Lung (tissue), 12 donors: ENCODE measurements around the gene ITGA11. TPM values are rescaled to one million over a fixed set of nuclear protein-coding genes. Genes with fewer than 3 reads are reported as not detected.

ENCODE experiments used
- ATAC-seq: fragments of 200-7000 bp; cut with Tn5 transposase; one replicate; pipeline ENCODE4 v1.9.1; 2020; ENCODE audit warnings: moderate number of reproducible peaks; ENCODE audit not compliant: insufficient read depth, low FRiP score
- DNase-seq, 3 donors: peaks; one replicate each; pipeline ENCODE4 v3.0.0-alpha.2; 2013 to 2017
- H3K27ac ChIP-seq, 2 donors: one replicate each; pipeline ENCODE4 v1.5.1; 2013; ENCODE audit warnings: mild to moderate bottlenecking in 2 of 2, moderate library complexity in 2 of 2, control low read depth in 1 of 2, inconsistent platforms in 1 of 2, low read depth in 1 of 2, low read length in 1 of 2
- H3K27me3 ChIP-seq, 3 donors: one replicate each; pipeline ENCODE4 v1.5.1; 2013; ENCODE audit warnings: low read length in 2 of 3; ENCODE audit not compliant: control insufficient read depth in 3 of 3, insufficient read depth in 3 of 3
- H3K36me3 ChIP-seq, 4 donors: one replicate each; pipeline ENCODE4 v1.5.1; 2013; ENCODE audit warnings: low read length in 4 of 4, mild to moderate bottlenecking in 1 of 4, moderate library complexity in 1 of 4; ENCODE audit not compliant: control insufficient read depth in 4 of 4, insufficient read depth in 4 of 4
- H3K4me1 ChIP-seq, 5 donors: one replicate each; pipeline ENCODE4 v1.5.1; 2013; ENCODE audit warnings: low read length in 5 of 5, mild to moderate bottlenecking in 2 of 5, moderate library complexity in 1 of 5; ENCODE audit not compliant: control insufficient read depth in 5 of 5, insufficient read depth in 5 of 5
- H3K4me3 ChIP-seq: one replicate; pipeline ENCODE4 v1.5.1; 2013; ENCODE audit warnings: mild to moderate bottlenecking, control low read depth, moderate library complexity
- H3K9ac ChIP-seq, 2 donors: one replicate each; pipeline ENCODE4 v1.5.1; 2013; ENCODE audit warnings: low read length in 2 of 2, control low read depth in 1 of 2; ENCODE audit not compliant: insufficient read depth in 1 of 2
- H3K9me3 ChIP-seq, 4 donors: one replicate each; pipeline ENCODE4 v1.5.1; 2013; ENCODE audit warnings: low read length in 3 of 4, mild to moderate bottlenecking in 1 of 4, moderate library complexity in 1 of 4; ENCODE audit not compliant: control insufficient read depth in 4 of 4, insufficient read depth in 3 of 4
- WGBS, 2 donors: extraction: QIAGEN DNeasy Blood & Tissue Kit; methylation state at CpG; one replicate each; pipeline ENCODE4 v1.1.7; 2013; 5-methylcytosine and 5-hydroxymethylcytosine counted together
- polyA plus RNA-seq, 2 donors: library from polyadenylated mRNA; stranded (reverse); fragments of 200-250 nt; gene quantifications; one replicate each; pipeline ENCODE4 v1.2.1, GENCODE V29; 2013
- total RNA-seq, 2 donors: library from RNA; depleted of rRNA in 1 of 2; stranded (reverse); fragments of >200 nt in 1 of 2; gene quantifications; one replicate each; pipeline ENCODE4 v1.2.1, GENCODE V29; 2014 to 2021
- TF ChIP-seq, protein P1 (sequence below): IDR thresholded peaks from 2 replicates; pipeline ENCODE4 v1.5.1; 2012; ENCODE audit warnings: mild to moderate bottlenecking; ENCODE audit errors: control extremely low read depth, extremely low read depth
- donor health status: control.
- donor health status: control.
- donor health status: Bipolar disorder and iron deficiency.
- donor health status: healthy.
- donor health status: DM: yes; HTN: yes; CAD: no.

The ITGA11 gene
- total and polyA plus RNA-seq, 4 donors: 0.35 to 1.8 (median 1.0) TPM

- Histone ChIP-seq H3K4me3 (no peak overlapping the region), H3K27me3 (no peaks in the 10 kb centered on the region), H3K9ac (no peak overlapping the region), H3K9me3 (no peaks in the 10 kb centered on the region), H3K36me3 (no peaks in the 10 kb centered on the region), H3K27ac (no peak overlapping the region), H3K4me1 (peaks cover 0 to 7% (median 0%) of the 10 kb centered on the region in 5 donors)
- DNase-seq (no peak), ATAC-seq (no peak)
- TF ChIP-seq, protein P1, sequence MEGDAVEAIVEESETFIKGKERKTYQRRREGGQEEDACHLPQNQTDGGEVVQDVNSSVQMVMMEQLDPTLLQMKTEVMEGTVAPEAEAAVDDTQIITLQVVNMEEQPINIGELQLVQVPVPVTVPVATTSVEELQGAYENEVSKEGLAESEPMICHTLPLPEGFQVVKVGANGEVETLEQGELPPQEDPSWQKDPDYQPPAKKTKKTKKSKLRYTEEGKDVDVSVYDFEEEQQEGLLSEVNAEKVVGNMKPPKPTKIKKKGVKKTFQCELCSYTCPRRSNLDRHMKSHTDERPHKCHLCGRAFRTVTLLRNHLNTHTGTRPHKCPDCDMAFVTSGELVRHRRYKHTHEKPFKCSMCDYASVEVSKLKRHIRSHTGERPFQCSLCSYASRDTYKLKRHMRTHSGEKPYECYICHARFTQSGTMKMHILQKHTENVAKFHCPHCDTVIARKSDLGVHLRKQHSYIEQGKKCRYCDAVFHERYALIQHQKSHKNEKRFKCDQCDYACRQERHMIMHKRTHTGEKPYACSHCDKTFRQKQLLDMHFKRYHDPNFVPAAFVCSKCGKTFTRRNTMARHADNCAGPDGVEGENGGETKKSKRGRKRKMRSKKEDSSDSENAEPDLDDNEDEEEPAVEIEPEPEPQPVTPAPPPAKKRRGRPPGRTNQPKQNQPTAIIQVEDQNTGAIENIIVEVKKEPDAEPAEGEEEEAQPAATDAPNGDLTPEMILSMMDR: no peak
- WGBS, 2 donors: 94 to 100% methylated on average over 3 of the region's 3 CpGs
Measured at GRCh38 chr15:68447209-68447608, 15.2 kb upstream of the ITGA11 start.

DNA sequence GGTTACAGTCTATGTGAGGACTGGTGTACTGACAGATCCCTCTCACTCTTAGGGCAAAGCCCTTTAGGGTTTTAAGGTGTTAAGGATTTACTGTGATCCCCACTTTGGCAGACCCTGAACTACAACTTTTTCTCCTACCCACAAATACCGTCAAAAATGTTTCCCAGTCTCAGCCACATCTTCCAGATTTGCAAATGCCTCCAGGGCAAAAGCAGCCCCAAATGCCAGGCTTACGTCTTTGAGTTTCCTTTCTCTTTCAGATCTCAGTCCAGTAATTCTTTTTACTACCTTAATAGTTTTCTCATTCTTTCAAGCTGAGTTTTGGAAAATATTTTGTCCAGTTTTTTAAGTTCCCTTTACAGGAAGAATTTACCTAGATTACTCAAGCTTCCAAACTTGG lies 13.4 kb upstream of the ITGA11 start:
- Histone ChIP-seq H3K27ac (no peak overlapping the region), H3K9ac (no peak overlapping the region), H3K4me3 (no peak overlapping the region), H3K9me3 (no peaks in the 10 kb centered on the region), H3K36me3 (no peaks in the 10 kb centered on the region), H3K4me1 (peaks cover 0 to 11% (median 0%) of the 10 kb centered on the region in 5 donors), H3K27me3 (no peaks in the 10 kb centered on the region)
- ATAC-seq (no peak), DNase-seq (no peak)
- TF ChIP-seq, protein P1: no peak
- 88 to 89% methylated on average over 2 of the region's 2 CpGs for WGBS, 2 donors

- TF ChIP-seq, protein P1: no peak
- Histone ChIP-seq H3K36me3 (no peaks in the 10 kb centered on the region), H3K27me3 (no peaks in the 10 kb centered on the region), H3K27ac (no peak overlapping the region), H3K9me3 (no peaks in the 10 kb centered on the region), H3K4me1 (peaks cover 0 to 11% (median 0%) of the 10 kb centered on the region in 5 donors), H3K9ac (no peak overlapping the region), H3K4me3 (no peak overlapping the region)
- ATAC-seq (no peak), DNase-seq (no peak)
Measured at GRCh38 chr15:68444336-68444735, 12.4 kb upstream of the ITGA11 start.

DNA sequence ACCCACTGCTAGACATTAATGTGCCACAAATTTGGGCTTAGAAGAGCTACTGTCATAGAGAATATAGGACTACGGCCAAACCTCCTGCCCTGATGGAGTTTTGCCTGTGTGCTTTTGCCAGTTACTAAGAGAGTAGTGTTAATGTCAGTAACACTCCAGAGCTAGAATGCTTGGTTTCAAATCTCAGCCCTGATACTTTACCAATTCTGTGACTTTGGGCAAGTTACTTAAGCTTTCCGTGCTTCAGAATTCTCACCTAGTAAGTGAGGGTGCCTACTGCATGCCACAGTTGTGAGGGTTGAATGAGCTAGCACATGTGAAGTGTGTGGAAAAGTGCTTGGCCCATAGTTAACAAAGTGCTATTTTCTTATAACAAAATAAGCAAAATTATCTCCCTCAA lies 10.9 kb upstream of the ITGA11 start:
- Histone ChIP-seq H3K27ac (no peak overlapping the region), H3K9ac (no peak overlapping the region), H3K4me3 (no peak overlapping the region), H3K4me1 (peaks cover 0 to 11% (median 0%) of the 10 kb centered on the region in 5 donors), H3K36me3 (no peaks in the 10 kb centered on the region), H3K27me3 (peaks cover 0 to 2% (median 0%) of the 10 kb centered on the region in 3 donors), H3K9me3 (peaks cover 0 to 2% (median 0%) of the 10 kb centered on the region in 4 donors)
- DNase-seq (no peak), ATAC-seq (no peak)
- TF ChIP-seq, protein P1: no peak
- 85 to 91% methylated on average over 2 of the region's 2 CpGs for WGBS, 2 donors
